Activated gamma-delta T cell treated with Interleukin-2 at 50 U/mL for 16 hours (primary cell): ENCODE measurements around the gene TEX51.

Experiments
- DNase-seq: peaks from one replicate; pipeline ENCODE4 v3.0.0-alpha.2; 2020

TEX51 gene

GRCh38 chr2:126898636-126899035 is at the start of gene TEX51:
Gene TEX51, plus strand, starts transcription at chr2:126898890. Its CDS starts 29 bp downstream, at chr2:126898919.
- DNase-seq: no peak

GRCh38 chr2:126849054-126849453 is 49.6 kb upstream of the TEX51 start:
- no peak for DNase-seq

- no peak for DNase-seq
These were observed 49.2 kb upstream of the TEX51 start for GRCh38 chr2:126849486-126849885.

DNA sequence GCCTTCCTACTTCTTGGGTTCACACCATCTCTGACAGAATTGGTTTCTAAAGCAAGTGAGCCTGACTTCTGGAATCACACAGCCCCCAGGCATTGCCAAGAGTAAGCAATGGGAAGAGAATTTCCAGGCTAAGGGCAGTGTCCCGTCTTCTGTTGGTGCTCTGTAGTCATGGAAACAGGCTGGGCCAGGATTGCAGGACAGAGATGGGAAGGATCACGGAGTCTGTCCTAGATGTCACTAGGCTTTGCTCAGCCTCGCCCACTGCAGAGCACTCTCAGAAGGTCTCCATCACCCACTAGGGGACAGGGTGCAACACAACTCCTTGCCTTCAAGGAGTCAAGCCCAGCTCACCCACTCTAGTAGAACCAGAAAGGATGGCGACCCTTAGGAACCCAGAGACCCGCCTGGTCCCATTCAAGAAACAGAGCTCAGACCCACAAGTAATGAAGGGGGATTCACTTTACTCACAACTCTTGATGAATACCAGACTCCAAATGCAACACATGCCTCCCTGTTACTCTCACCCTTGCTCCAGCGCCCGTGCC is 48.6 kb upstream of the TEX51 start:
- DNase-seq: no peak

GRCh38 chr2:126850940-126851339 is 47.8 kb upstream of the TEX51 start:
- DNase-seq: no peak

- DNase-seq: no peak
These were observed 46.9 kb upstream of the TEX51 start for GRCh38 chr2:126851756-126852155.

GRCh38 chr2:126852361-126852760 is 46.3 kb upstream of the TEX51 start:
- no peak for DNase-seq

GRCh38 chr2:126855606-126856005 is 43.1 kb upstream of the TEX51 start:
- no peak for DNase-seq

- no peak for DNase-seq
These were observed 42.3 kb upstream of the TEX51 start for GRCh38 chr2:126856403-126856802.

GRCh38 chr2:126857502-126857901 is 41.2 kb upstream of the TEX51 start:
- no peak for DNase-seq

- no peak for DNase-seq
These were observed 40.7 kb upstream of the TEX51 start for GRCh38 chr2:126858013-126858412.

DNA sequence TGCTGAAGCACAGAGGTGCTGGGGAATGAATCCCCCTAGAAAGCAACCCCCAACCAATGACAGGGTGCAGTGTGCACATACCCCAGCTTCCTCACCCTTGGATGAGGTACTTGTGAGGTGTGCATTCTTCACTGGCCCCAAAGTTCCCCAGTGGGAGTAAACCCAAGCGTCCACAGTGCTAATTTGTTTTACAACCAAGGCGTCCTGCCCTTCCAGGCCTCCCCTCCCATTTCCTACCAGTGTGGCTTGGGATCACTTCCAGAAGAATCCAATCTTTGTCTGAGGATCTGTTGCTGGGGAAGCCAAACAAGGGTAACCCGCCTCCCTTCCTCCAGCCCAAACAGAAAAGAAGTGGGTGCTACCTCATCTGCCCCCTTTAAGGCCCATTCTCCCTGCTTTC is 40.3 kb upstream of the TEX51 start:
- no peak for DNase-seq

DNA sequence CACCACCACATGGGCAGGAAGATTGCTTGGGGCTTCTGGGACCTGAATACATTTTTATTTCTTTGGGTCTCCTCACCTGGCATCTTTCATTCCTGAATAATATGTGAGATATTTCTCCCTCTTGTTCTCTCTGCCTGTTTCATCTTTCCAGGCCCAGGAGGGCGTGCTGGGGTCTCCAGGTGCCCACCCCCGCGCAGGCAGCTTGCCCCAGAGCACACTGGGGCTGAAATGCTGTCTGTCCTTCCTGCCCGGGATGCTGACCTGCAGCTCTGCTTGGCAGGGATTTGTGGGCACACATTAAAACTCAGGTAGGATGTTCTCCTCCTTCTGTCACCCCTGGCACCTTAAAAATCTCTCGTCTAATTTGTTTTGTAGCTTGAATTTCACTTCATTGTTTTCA is 39.7 kb upstream of the TEX51 start:
- DNase-seq: no peak

- DNase-seq: no peak
These were observed 39.1 kb upstream of the TEX51 start for GRCh38 chr2:126859631-126860030.

DNA sequence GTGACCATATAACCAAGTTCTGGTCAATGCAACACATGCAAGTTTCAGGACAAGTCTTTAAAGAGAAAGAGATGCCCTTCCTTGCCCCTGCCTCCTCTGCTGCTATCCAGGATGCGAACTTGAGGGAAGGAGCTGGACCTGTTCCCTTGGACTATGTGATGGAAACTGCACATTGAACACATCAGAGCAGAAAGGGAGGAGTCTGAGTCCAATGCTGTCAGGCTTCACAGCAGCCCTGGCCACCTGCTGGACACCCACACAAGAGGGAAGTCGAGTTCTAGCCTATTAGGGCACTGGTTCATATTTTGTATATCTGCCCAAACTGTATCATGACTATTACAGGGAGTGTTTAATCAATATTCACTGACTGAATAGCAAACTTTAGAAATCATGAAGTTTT is 38.3 kb upstream of the TEX51 start:
- DNase-seq: no peak

GRCh38 chr2:126862730-126863129 is 36.0 kb upstream of the TEX51 start:
- no peak for DNase-seq

DNA sequence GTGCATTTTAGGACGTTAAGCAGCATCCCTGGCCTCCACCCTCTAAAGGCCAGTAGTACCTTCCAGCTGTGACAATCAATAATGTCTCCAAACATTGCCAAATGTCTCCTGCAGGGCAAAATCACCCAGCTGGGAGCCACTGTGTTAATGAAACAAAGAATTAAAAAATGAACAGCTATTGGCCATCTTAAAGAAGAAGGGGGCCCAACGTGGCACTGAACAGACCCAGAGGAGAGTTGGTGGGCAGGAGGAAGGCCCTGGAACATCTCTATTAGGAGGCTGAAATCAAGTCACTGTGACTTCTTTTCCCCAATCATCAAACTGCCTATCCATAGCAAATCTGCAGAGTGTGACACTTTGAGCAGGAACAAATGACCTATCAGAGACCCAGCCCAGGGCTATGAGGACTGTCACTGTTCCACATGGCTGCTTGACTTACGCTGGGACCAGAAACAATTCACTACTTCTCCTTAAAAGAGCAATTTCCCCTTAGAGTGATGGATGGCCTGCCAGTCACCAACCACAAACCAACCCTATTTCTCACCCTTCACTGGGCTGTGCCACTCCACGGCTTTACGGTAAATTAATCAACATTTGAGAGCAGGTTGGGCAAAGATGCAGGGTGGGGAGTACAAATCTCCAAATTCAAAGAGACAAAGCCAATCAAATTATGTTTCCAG is 35.2 kb upstream of the TEX51 start:
- no peak for DNase-seq

DNA sequence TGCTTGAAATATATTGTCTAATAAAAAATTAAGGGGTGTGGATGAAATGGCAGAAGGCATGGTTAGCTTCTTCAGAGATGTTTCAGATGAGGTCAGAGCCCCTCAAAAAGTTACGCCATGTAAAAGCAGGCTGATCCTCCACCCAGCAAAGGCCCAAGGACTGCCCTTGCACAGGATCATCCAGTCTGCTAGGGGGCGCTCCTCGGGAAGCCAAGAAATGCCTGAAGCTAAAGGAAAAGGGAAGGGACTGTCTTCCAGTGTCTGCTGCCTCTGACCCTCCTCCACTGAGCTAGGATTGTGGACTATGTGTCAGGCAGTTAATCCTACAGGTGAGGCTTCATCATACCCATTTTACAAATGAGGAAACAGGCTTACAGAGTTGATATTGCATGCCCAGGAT is 33.8 kb upstream of the TEX51 start:
- no peak for DNase-seq

GRCh38 chr2:126866451-126866850 is 32.2 kb upstream of the TEX51 start:
- DNase-seq: no peak

DNA sequence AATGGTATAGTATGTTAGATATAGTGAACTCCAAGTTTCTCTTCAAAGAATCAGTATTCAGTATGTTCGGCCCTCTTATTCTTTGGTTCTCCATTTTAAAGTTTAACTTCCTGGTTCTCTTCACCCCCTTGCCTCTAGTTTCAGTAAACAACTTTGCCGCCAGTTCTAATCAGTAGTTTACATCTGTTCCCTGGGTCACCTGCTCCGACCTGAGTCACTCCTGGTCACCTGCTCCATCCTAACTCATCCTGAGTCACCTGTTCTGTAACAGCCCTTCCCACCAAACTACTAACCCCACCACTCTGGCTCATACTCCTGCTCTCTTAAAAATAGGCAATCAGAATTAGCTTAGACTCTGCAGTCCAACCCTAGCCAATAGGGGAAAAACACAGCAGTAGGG is 23.7 kb upstream of the TEX51 start:
- DNase-seq: no peak

- no peak for DNase-seq
These were observed 22.1 kb upstream of the TEX51 start for GRCh38 chr2:126876631-126877030.

DNA sequence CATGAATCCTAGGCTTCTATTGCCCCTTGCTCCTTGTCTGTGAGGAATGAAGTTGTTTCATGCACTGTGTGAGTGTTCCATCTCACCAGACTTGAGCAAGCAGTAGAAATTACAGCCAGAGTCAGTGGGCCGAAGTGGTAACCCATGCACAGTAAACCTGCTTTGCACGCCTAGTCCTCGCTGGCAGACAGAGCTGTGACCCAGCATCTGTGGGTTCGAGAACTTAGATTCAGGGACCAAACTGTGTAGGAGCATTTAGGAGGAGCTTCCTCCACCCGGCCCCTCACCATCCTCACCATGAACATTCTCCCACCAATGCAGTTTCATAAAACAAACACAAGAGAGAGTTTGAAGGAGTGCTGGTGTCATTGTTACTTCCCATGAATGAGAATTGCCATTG is 21.6 kb upstream of the TEX51 start:
- DNase-seq: no peak

- no peak for DNase-seq
These were observed 20.7 kb upstream of the TEX51 start for GRCh38 chr2:126877861-126878565.

- no peak for DNase-seq
These were observed 20.1 kb upstream of the TEX51 start for GRCh38 chr2:126878601-126879000.
